ENCODE data around the gene IFNL1. TPM values are rescaled to one million over a fixed set of nuclear protein-coding genes. Genes with fewer than 3 reads are reported as not detected.
A peak's percentile ranks its signal among the peaks of the same experiment; 100 is the strongest.

IFNL1 gene
- total and polyA plus RNA-seq, 4 donors, result not detected

GRCh38 chr19:39342647-39343305, 46.6 kb downstream of the IFNL1 start:
- Histone ChIP-seq H3K27ac (ENCODE audit: low read depth in 1 of 2, low read length in 2 of 2) (peak overlapping the region; percentile 64 to 70), H3K4me3 (ENCODE audit: low read depth in 1 of 3, low read length in 3 of 3) (peak overlapping the region; percentile 62 to 91 (median 67)), H3K27me3 (ENCODE audit: control insufficient read depth in 4 of 4, insufficient read depth in 4 of 4, low read length in 3 of 4) (no peaks in the 10 kb centered on the region), H3K9ac (ENCODE audit: low read depth in 1 of 2, low read length in 2 of 2) (peak overlapping the region; percentile 76 to 80), H3K9me3 (ENCODE audit: control insufficient read depth in 4 of 4, low read length in 3 of 4) (no peaks in the 10 kb centered on the region), H3K4me1 (ENCODE audit: control insufficient read depth in 4 of 4, insufficient read depth in 4 of 4, low read length in 3 of 4) (peaks cover 5 to 29% (median 16%) of the 10 kb centered on the region in 4 donors), H3K36me3 (ENCODE audit: control insufficient read depth in 4 of 4, insufficient read depth in 3 of 4, low read depth in 1 of 4, low read length in 3 of 4) (peaks cover 0 to 4% (median 0%) of the 10 kb centered on the region in 4 donors)
- DNase-seq (ENCODE audit: low spot score), result peak; percentile 52
- WGBS, result 2% methylated on average over 51 of the region's 51 CpGs
- no peak for TF ChIP-seq TAF1 (conservative IDR thresholded peaks at IDR 0.05)
- TF ChIP-seq, protein P1, sequence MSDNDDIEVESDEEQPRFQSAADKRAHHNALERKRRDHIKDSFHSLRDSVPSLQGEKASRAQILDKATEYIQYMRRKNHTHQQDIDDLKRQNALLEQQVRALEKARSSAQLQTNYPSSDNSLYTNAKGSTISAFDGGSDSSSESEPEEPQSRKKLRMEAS (IDR thresholded peaks at IDR 0.05), result no peak
- no peak for TF ChIP-seq RAD21 (IDR thresholded peaks at IDR 0.05)
- TF ChIP-seq RXRA (IDR thresholded peaks at IDR 0.05), result no peak
- TF ChIP-seq HNF4A (conservative IDR thresholded peaks at IDR 0.05), result no peak
- no peak for TF ChIP-seq REST (IDR thresholded peaks at IDR 0.05)
- TF ChIP-seq JUND (IDR thresholded peaks at IDR 0.05), result no peak
- TF ChIP-seq NR2F2 (IDR thresholded peaks at IDR 0.05), result no peak
- TF ChIP-seq, protein P2, sequence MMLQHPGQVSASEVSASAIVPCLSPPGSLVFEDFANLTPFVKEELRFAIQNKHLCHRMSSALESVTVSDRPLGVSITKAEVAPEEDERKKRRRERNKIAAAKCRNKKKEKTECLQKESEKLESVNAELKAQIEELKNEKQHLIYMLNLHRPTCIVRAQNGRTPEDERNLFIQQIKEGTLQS (IDR thresholded peaks at IDR 0.05), result no peak
- TF ChIP-seq GABPA (IDR thresholded peaks at IDR 0.05 in 1 of 2, conservative IDR thresholded peaks at IDR 0.05 in 1 of 2), result no peak
- no peak for TF ChIP-seq EGR1 (IDR thresholded peaks at IDR 0.05; ENCODE audit: low read depth in 2 of 2)
- no peak for TF ChIP-seq FOXA1 (IDR thresholded peaks at IDR 0.05)
- TF ChIP-seq, protein P3, sequence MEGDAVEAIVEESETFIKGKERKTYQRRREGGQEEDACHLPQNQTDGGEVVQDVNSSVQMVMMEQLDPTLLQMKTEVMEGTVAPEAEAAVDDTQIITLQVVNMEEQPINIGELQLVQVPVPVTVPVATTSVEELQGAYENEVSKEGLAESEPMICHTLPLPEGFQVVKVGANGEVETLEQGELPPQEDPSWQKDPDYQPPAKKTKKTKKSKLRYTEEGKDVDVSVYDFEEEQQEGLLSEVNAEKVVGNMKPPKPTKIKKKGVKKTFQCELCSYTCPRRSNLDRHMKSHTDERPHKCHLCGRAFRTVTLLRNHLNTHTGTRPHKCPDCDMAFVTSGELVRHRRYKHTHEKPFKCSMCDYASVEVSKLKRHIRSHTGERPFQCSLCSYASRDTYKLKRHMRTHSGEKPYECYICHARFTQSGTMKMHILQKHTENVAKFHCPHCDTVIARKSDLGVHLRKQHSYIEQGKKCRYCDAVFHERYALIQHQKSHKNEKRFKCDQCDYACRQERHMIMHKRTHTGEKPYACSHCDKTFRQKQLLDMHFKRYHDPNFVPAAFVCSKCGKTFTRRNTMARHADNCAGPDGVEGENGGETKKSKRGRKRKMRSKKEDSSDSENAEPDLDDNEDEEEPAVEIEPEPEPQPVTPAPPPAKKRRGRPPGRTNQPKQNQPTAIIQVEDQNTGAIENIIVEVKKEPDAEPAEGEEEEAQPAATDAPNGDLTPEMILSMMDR (IDR thresholded peaks at IDR 0.05; ENCODE audit: low read depth, low read length, missing input control), result no peak
- no peak for TF ChIP-seq SP1 (IDR thresholded peaks at IDR 0.05)
- TF ChIP-seq ZBTB33 (IDR thresholded peaks at IDR 0.05), result no peak
